Suprapubic skin (tissue), 4 donors: ENCODE results near the gene CLC. TPM values are rescaled to one million over a fixed set of nuclear protein-coding genes. Genes with fewer than 3 reads are reported as not detected.

Experiments
- DNase-seq, 2 donors: peaks; one replicate each; pipeline ENCODE4 v3.0.0-alpha.2; 2019; ENCODE audit warnings: low spot score in 2 of 2
- H3K27ac ChIP-seq: fragments of 200-600 bp; sonication (generic); one replicate; pipeline ENCODE4 v1.5.1; 2019
- H3K27me3 ChIP-seq: fragments of 200-600 bp; sonication (generic); one replicate; pipeline ENCODE4 v1.5.1; 2019
- H3K36me3 ChIP-seq: fragments of 200-600 bp; sonication (generic); one replicate; pipeline ENCODE4 v1.5.1; 2019
- H3K4me1 ChIP-seq: fragments of 200-600 bp; sonication (generic); one replicate; pipeline ENCODE4 v1.5.1; 2019
- H3K4me3 ChIP-seq: fragments of 200-600 bp; sonication (generic); one replicate; pipeline ENCODE4 v1.5.1; 2019; ENCODE audit warnings: mild to moderate bottlenecking
- H3K9me3 ChIP-seq: fragments of 200-600 bp; sonication (generic); one replicate; pipeline ENCODE4 v1.5.1; 2019
- EP300 ChIP-seq: sonication (generic); formaldehyde crosslinking; IDR thresholded peaks from one replicate; pipeline ENCODE4 v1.6.1; 2017; ENCODE audit warnings: antibody characterized with exemption
- POLR2A ChIP-seq, 2 donors: fragments of 450-650 bp; IDR thresholded peaks; one replicate each; pipeline ENCODE4 v1.6.1; 2017; ENCODE audit warnings: antibody characterized with exemption in 2 of 2, mild to moderate bottlenecking in 2 of 2, moderate library complexity in 2 of 2
- POLR2AphosphoS5 ChIP-seq, 3 donors: sonication (generic); formaldehyde crosslinking; IDR thresholded peaks; one replicate each; pipeline ENCODE4 v1.6.1; 2017; ENCODE audit warnings: antibody characterized with exemption in 3 of 3
- WGBS: methylation state at CpG from one replicate; pipeline ENCODE4 v1.1.5; 2018; 5-methylcytosine and 5-hydroxymethylcytosine counted together
- total RNA-seq, 4 donors: library from RNA; depleted of rRNA; stranded (reverse); fragments of >200 nt; gene quantifications; one replicate each; pipeline ENCODE4 v1.1.0, GENCODE V29; 2016
- TF ChIP-seq, protein P1 (sequence below), 2 donors: fragments of 200-600 bp in 1 of 2; fragments of 450-650 bp in 1 of 2; sonication (generic) in 1 of 2; IDR thresholded peaks; one replicate each; pipeline ENCODE4 v1.5.1; 2016 to 2019; ENCODE audit warnings: antibody characterized with exemption in 2 of 2, mild to moderate bottlenecking in 1 of 2, moderate library complexity in 1 of 2

The CLC gene
- total RNA-seq, 4 donors from 2014 or later = not detected

DNA sequence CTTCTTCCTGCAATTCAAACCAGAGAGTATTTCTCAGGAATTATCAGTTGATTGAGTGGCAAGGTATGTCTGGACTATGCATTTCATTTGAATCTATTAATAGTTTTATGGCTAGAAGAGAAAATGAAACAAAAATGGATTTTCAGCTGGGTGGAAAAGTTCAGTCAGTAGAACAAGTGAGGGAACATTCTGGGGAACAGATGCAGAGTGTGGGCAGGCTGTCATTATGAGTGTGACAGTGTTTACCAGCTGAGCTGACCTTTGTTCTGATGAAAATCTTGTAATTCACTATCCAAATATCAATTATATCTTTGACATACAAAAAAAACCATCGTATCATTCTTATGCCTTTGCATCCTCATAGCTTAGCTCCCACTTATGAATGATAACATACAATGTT lies 2.6 kb upstream of the CLC start:
- Histone ChIP-seq H3K27me3 (peaks cover 9% of the 10 kb centered on the region), H3K36me3 (no peaks in the 10 kb centered on the region), H3K27ac (no peak overlapping the region), H3K9me3 (no peaks in the 10 kb centered on the region), H3K4me1 (no peaks in the 10 kb centered on the region), H3K4me3 (no peak overlapping the region)
- 75% methylated on average over 1 of the region's 1 CpG for WGBS
- no peak for TF ChIP-seq EP300
- TF ChIP-seq, protein P1, sequence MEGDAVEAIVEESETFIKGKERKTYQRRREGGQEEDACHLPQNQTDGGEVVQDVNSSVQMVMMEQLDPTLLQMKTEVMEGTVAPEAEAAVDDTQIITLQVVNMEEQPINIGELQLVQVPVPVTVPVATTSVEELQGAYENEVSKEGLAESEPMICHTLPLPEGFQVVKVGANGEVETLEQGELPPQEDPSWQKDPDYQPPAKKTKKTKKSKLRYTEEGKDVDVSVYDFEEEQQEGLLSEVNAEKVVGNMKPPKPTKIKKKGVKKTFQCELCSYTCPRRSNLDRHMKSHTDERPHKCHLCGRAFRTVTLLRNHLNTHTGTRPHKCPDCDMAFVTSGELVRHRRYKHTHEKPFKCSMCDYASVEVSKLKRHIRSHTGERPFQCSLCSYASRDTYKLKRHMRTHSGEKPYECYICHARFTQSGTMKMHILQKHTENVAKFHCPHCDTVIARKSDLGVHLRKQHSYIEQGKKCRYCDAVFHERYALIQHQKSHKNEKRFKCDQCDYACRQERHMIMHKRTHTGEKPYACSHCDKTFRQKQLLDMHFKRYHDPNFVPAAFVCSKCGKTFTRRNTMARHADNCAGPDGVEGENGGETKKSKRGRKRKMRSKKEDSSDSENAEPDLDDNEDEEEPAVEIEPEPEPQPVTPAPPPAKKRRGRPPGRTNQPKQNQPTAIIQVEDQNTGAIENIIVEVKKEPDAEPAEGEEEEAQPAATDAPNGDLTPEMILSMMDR (IDR thresholded peaks at IDR 0.05) = no peak
- no peak for TF ChIP-seq POLR2AphosphoS5 (IDR thresholded peaks at IDR 0.05)
- no peak for TF ChIP-seq POLR2A (IDR thresholded peaks at IDR 0.05)
- no peak for DNase-seq

DNA sequence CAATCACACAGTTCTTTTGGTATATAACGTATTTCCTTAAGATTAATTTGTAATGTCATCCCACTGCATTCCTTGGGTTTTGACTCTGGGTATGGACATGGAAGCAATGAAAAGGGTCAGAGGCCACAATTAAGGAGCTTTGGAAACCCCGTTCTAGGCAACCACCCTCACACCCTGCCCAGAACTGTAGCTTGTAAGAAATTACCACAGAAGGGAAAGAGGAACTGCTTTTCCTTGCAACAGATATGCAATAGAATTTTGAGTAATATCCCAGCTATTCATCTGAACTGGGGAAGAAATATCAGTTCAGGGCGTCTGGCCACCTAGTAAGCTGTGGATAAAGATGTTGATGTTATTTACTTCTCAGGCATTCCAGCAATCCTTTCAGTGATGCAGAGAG lies 985 bp upstream of the CLC start:
- WGBS = 48% methylated on average over 3 of the region's 3 CpGs

DNA sequence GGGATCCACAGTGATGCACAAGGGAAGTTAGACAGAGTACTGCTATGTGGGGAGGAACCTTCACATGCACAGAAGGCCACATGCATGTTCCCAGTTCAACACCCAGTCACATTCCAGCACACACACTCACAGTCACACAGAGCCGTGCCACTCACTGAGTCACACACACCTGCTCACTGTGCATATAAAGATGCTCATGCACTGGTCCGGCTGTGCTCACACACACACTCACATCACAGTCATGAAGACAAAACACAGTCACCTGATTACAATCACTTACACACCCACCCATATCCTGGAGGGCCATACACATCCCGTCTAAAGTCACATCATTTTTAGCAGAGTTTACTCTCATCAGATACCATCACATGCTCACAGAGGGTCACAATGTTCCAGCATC lies 478 bp downstream of the CLC start:
- Histone ChIP-seq H3K4me1 (no peaks in the 10 kb centered on the region), H3K27ac (no peak overlapping the region), H3K36me3 (no peaks in the 10 kb centered on the region), H3K4me3 (no peak overlapping the region), H3K9me3 (no peaks in the 10 kb centered on the region), H3K27me3 (peaks cover 12% of the 10 kb centered on the region)
- 53% methylated on average over 3 of the region's 3 CpGs for WGBS
- TF ChIP-seq POLR2A (IDR thresholded peaks at IDR 0.05) (no peak), EP300 (no peak), POLR2AphosphoS5 (IDR thresholded peaks at IDR 0.05) (no peak)
- TF ChIP-seq, protein P1 (IDR thresholded peaks at IDR 0.05) = no peak
- DNase-seq = no peak

More for the DNA sequence above, 985 bp upstream of the CLC start:
- no peak overlapping the region for H3K4me3 ChIP-seq
- H3K9me3 ChIP-seq = no peaks in the 10 kb centered on the region
- no peak overlapping the region for H3K27ac ChIP-seq
- H3K36me3 ChIP-seq = no peaks in the 10 kb centered on the region
- no peak for DNase-seq
- TF ChIP-seq, protein P1 (IDR thresholded peaks at IDR 0.05) = no peak
- TF ChIP-seq POLR2A (IDR thresholded peaks at IDR 0.05) = no peak
- no peak for TF ChIP-seq EP300
- no peak for TF ChIP-seq POLR2AphosphoS5 (IDR thresholded peaks at IDR 0.05)
- H3K4me1 ChIP-seq = no peaks in the 10 kb centered on the region
- peaks cover 12% of the 10 kb centered on the region for H3K27me3 ChIP-seq

DNA sequence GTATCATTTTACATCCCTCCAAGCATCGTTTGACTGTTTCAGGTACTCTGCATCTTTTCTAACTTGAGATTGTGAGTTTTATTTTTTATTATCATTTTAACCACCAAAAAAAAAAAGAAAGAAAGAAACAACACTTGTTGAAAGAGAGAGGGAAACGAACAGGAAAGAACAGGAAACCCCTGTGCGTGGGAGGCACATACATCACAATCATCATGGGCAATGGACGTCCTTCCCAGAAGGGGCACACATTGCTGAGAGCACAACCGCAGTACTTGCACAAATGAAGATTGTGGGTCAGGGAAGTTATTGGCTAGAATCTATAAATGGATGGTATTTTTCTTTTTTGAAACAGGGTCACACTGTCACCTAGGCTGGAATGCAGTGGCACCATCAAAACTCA lies 1.7 kb downstream of the CLC start:
- Histone ChIP-seq H3K4me3 (no peak overlapping the region), H3K27ac (no peak overlapping the region), H3K4me1 (no peaks in the 10 kb centered on the region), H3K36me3 (no peaks in the 10 kb centered on the region), H3K9me3 (no peaks in the 10 kb centered on the region), H3K27me3 (peaks cover 12% of the 10 kb centered on the region)
- WGBS = 69% methylated on average over 5 of the region's 5 CpGs
- no peak for TF ChIP-seq EP300
- no peak for DNase-seq

DNA sequence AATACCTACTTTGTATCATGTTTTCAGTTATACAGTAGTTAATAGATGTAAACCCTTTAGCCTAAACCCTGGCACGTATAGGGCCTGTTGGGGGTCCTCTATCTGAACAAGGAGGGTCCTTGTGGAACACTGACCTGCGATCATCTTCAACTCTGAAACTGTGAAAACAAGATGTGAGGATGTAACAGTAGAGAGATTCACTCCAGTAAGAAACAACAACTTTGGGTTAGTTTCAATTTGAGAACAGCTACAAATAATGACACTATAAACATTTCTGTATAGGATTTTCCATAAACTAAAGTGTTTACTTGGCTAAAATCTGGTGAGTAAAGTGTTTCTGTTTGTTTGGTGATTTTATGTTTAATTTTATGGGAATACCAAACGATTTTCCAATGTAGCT lies 2.1 kb downstream of the CLC start:
- H3K9me3 ChIP-seq = no peaks in the 10 kb centered on the region
- no peaks in the 10 kb centered on the region for H3K4me1 ChIP-seq
- H3K27ac ChIP-seq = no peak overlapping the region
- peaks cover 13% of the 10 kb centered on the region for H3K27me3 ChIP-seq
- TF ChIP-seq POLR2AphosphoS5 (IDR thresholded peaks at IDR 0.05) (no peak), POLR2A (IDR thresholded peaks at IDR 0.05) (no peak), EP300 (no peak)
- TF ChIP-seq, protein P1 (IDR thresholded peaks at IDR 0.05) = no peak
- no peak for DNase-seq
- H3K4me3 ChIP-seq = no peak overlapping the region
- 62% methylated on average over 3 of the region's 3 CpGs for WGBS
- no peaks in the 10 kb centered on the region for H3K36me3 ChIP-seq

DNA sequence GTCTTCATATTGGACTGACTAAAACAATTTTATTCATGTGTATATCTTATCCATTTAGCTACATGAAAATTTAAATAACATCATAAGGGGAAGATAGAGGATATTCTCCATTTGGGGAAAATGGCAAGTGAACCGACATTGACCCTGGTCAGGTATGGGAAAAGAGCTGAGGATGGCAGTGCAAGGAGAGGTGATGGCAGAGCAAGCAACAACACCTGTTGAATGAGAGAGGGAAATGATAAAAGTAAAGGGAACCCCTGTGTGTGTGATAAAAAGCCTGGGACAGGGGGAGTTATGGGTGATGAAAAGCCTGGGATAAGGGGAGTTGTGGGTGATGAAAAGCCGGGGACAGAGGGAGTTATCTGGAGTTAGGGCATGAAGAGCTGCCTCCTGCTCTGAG lies 4.0 kb downstream of the CLC start:
- Histone ChIP-seq H3K4me3 (no peak overlapping the region), H3K4me1 (no peaks in the 10 kb centered on the region), H3K27me3 (peaks cover 22% of the 10 kb centered on the region), H3K9me3 (no peaks in the 10 kb centered on the region), H3K27ac (no peak overlapping the region), H3K36me3 (no peaks in the 10 kb centered on the region)
- TF ChIP-seq POLR2AphosphoS5 (IDR thresholded peaks at IDR 0.05) (no peak), EP300 (no peak), POLR2A (IDR thresholded peaks at IDR 0.05) (no peak)
- TF ChIP-seq, protein P1 (IDR thresholded peaks at IDR 0.05) = no peak
- no peak for DNase-seq
- 90% methylated on average over 2 of the region's 2 CpGs for WGBS
